ENCODE measurements around the gene NDUFAF4.

DNA sequence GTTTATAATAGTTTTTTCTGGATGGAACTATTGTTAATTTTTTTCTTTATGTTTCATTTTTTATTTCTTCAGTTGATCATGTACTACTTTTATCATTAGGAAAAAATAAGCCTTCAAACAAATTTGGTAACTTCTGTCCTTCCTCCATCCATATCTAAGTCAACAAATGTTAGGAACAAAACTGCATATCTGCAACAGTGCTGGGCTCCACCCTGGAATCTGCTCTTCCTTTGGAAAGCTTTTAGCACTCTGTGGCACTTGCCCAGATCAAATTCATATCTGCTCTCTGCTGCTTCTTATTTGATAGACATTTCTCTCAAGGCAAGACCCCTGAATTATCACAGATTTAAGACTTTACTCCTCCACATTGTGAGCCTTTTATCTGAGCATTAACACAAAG, 36.1 kb downstream of the NDUFAF4 start:
- TF ChIP-seq POLR2AphosphoS5 (IDR thresholded peaks at IDR 0.05; ENCODE audit: low read depth): no peak
- TF ChIP-seq, protein P1, sequence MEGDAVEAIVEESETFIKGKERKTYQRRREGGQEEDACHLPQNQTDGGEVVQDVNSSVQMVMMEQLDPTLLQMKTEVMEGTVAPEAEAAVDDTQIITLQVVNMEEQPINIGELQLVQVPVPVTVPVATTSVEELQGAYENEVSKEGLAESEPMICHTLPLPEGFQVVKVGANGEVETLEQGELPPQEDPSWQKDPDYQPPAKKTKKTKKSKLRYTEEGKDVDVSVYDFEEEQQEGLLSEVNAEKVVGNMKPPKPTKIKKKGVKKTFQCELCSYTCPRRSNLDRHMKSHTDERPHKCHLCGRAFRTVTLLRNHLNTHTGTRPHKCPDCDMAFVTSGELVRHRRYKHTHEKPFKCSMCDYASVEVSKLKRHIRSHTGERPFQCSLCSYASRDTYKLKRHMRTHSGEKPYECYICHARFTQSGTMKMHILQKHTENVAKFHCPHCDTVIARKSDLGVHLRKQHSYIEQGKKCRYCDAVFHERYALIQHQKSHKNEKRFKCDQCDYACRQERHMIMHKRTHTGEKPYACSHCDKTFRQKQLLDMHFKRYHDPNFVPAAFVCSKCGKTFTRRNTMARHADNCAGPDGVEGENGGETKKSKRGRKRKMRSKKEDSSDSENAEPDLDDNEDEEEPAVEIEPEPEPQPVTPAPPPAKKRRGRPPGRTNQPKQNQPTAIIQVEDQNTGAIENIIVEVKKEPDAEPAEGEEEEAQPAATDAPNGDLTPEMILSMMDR (IDR thresholded peaks at IDR 0.05; ENCODE audit: insufficient read depth, low read length): no peak
- TF ChIP-seq, protein P2, sequence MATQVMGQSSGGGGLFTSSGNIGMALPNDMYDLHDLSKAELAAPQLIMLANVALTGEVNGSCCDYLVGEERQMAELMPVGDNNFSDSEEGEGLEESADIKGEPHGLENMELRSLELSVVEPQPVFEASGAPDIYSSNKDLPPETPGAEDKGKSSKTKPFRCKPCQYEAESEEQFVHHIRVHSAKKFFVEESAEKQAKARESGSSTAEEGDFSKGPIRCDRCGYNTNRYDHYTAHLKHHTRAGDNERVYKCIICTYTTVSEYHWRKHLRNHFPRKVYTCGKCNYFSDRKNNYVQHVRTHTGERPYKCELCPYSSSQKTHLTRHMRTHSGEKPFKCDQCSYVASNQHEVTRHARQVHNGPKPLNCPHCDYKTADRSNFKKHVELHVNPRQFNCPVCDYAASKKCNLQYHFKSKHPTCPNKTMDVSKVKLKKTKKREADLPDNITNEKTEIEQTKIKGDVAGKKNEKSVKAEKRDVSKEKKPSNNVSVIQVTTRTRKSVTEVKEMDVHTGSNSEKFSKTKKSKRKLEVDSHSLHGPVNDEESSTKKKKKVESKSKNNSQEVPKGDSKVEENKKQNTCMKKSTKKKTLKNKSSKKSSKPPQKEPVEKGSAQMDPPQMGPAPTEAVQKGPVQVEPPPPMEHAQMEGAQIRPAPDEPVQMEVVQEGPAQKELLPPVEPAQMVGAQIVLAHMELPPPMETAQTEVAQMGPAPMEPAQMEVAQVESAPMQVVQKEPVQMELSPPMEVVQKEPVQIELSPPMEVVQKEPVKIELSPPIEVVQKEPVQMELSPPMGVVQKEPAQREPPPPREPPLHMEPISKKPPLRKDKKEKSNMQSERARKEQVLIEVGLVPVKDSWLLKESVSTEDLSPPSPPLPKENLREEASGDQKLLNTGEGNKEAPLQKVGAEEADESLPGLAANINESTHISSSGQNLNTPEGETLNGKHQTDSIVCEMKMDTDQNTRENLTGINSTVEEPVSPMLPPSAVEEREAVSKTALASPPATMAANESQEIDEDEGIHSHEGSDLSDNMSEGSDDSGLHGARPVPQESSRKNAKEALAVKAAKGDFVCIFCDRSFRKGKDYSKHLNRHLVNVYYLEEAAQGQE (IDR thresholded peaks at IDR 0.05; ENCODE audit: insufficient replicate concordance, low read depth): no peak

Measured in HL-60 (cell line).